Thoracic aorta (tissue), 2 donors: ENCODE measurements around the gene SLC7A5. TPM values are rescaled to one million over a fixed set of nuclear protein-coding genes. Genes with fewer than 3 reads are reported as not detected.

Experiments
- ATAC-seq: fragments of 150-250 bp; one replicate; pipeline ENCODE4 v1.8.0; 2017; ENCODE audit warnings: low read depth; ENCODE audit not compliant: insufficient number of reproducible peaks, low FRiP score
- DNase-seq: peaks from one replicate; pipeline ENCODE4 v3.0.0-alpha.2; 2020; ENCODE audit warnings: low spot score
- H3K27ac ChIP-seq, 2 donors: fragments of 200-600 bp; sonication (generic); 1 replicate in 1 of 2; 2 replicates in 1 of 2; pipeline ENCODE4 v1.5.1; 2016; ENCODE audit warnings: mild to moderate bottlenecking in 2 of 2, moderate library complexity in 2 of 2
- H3K27me3 ChIP-seq: fragments of 200-600 bp; sonication (generic); replicated peaks from 2 replicates; pipeline ENCODE4 v1.6.0; 2016; ENCODE audit warnings: mild to moderate bottlenecking; ENCODE audit not compliant: insufficient read depth
- H3K36me3 ChIP-seq: fragments of 200-600 bp; sonication (generic); one replicate; pipeline ENCODE4 v1.5.1; 2016
- H3K4me1 ChIP-seq, 2 donors: fragments of 200-600 bp; sonication (generic); 1 replicate in 1 of 2; 2 replicates in 1 of 2; pipeline versions ENCODE4 v1.5.1 to v1.6.0; 2016; ENCODE audit warnings: low read depth in 2 of 2, mild to moderate bottlenecking in 1 of 2; ENCODE audit not compliant: control insufficient read depth in 1 of 2
- H3K4me3 ChIP-seq: fragments of 200-600 bp; sonication (generic); 2 replicates; pipeline ENCODE4 v1.5.1; 2016; ENCODE audit warnings: mild to moderate bottlenecking
- H3K9me3 ChIP-seq: fragments of 200-600 bp; sonication (generic); 2 replicates; pipeline ENCODE4 v1.5.1; 2016
- CTCF ChIP-seq: fragments of 200-600 bp; sonication (generic); IDR thresholded peaks from one replicate; pipeline ENCODE4 v1.5.1; 2019; ENCODE audit warnings: antibody characterized with exemption
- total RNA-seq, 2 donors: library from RNA; depleted of rRNA; stranded (reverse); fragments of >200 nt; gene quantifications; one replicate each; pipeline versions ENCODE4 v1.1.0 to v1.2.3, GENCODE V29; 2016

Gene SLC7A5
- total RNA-seq, 2 donors from 2014 or later: 2.7 to 33.7 TPM

- Histone ChIP-seq H3K4me1 (no peaks in the 10 kb centered on the region), H3K27ac (no peak overlapping the region), H3K9me3 (no peaks in the 10 kb centered on the region), H3K4me3 (no peak overlapping the region), H3K27me3 (no peaks in the 10 kb centered on the region), H3K36me3 (no peaks in the 10 kb centered on the region)
- TF ChIP-seq CTCF: no peak
- DNase-seq (no peak), ATAC-seq (no peak)
These were observed 25.6 kb downstream of the SLC7A5 start for GRCh38 chr16:87843678-87844105.

- Histone ChIP-seq H3K4me3 (no peak overlapping the region), H3K4me1 (no peaks in the 10 kb centered on the region), H3K9me3 (no peaks in the 10 kb centered on the region), H3K27me3 (no peaks in the 10 kb centered on the region), H3K36me3 (no peaks in the 10 kb centered on the region), H3K27ac (no peak overlapping the region)
- ATAC-seq (no peak), DNase-seq (no peak)
- TF ChIP-seq CTCF: no peak
These were observed 27.0 kb downstream of the SLC7A5 start for GRCh38 chr16:87842209-87842869.

GRCh38 chr16:87841340-87842208, 27.7 kb downstream of the SLC7A5 start:
- ATAC-seq: no peak
- Histone ChIP-seq H3K4me1 (no peaks in the 10 kb centered on the region), H3K27ac (no peak overlapping the region), H3K9me3 (no peaks in the 10 kb centered on the region), H3K4me3 (no peak overlapping the region), H3K27me3 (no peaks in the 10 kb centered on the region), H3K36me3 (no peaks in the 10 kb centered on the region)
- no peak for DNase-seq
- TF ChIP-seq CTCF: no peak

GRCh38 chr16:87840271-87840978, 28.9 kb downstream of the SLC7A5 start:
- Histone ChIP-seq H3K27me3 (no peaks in the 10 kb centered on the region), H3K4me3 (no peak overlapping the region), H3K4me1 (no peaks in the 10 kb centered on the region), H3K9me3 (no peaks in the 10 kb centered on the region), H3K27ac (no peak overlapping the region), H3K36me3 (no peaks in the 10 kb centered on the region)
- DNase-seq: no peak
- ATAC-seq: no peak
- TF ChIP-seq CTCF: no peak
